ENCODE measurements around the gene SDR42E1.

Gene SDR42E1, protein sequence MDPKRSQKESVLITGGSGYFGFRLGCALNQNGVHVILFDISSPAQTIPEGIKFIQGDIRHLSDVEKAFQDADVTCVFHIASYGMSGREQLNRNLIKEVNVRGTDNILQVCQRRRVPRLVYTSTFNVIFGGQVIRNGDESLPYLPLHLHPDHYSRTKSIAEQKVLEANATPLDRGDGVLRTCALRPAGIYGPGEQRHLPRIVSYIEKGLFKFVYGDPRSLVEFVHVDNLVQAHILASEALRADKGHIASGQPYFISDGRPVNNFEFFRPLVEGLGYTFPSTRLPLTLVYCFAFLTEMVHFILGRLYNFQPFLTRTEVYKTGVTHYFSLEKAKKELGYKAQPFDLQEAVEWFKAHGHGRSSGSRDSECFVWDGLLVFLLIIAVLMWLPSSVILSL

GRCh38 chr16:82011199-82011641 is at the start of gene SDR42E1:
Gene SDR42E1 (minus strand): TSS chr16:82011470. CDS start chr16:82000858, 10,612 bp downstream.
- peak; percentile 69 for DNase-seq

DNA sequence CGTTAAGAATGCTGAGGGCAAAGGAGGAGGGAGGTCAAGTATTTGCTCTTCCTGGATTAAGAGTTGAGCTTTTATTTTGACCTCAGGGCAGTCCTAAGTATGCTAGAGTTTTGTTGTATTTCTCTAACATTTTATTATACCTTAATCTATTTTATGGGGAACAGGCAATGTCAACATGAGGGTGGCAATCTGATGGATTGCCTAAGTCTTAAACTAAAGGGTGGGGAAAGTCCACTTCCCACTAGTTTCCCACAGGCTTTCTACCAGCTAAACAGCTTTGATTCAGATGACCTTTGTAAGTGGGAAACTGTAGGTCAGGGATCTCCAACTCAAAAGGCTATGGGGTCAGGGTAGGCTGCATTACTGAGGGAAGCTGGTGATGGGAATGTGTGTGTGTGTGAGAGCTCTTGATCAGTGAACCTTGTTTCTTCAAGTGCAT is 48.7 kb upstream of the SDR42E1 start:
- DNase-seq = no peak

GRCh38 chr16:82059161-82059982 is 48.1 kb upstream of the SDR42E1 start:
- DNase-seq = no peak

GRCh38 chr16:82056550-82056896 is 45.3 kb upstream of the SDR42E1 start:
- DNase-seq = no peak

DNA sequence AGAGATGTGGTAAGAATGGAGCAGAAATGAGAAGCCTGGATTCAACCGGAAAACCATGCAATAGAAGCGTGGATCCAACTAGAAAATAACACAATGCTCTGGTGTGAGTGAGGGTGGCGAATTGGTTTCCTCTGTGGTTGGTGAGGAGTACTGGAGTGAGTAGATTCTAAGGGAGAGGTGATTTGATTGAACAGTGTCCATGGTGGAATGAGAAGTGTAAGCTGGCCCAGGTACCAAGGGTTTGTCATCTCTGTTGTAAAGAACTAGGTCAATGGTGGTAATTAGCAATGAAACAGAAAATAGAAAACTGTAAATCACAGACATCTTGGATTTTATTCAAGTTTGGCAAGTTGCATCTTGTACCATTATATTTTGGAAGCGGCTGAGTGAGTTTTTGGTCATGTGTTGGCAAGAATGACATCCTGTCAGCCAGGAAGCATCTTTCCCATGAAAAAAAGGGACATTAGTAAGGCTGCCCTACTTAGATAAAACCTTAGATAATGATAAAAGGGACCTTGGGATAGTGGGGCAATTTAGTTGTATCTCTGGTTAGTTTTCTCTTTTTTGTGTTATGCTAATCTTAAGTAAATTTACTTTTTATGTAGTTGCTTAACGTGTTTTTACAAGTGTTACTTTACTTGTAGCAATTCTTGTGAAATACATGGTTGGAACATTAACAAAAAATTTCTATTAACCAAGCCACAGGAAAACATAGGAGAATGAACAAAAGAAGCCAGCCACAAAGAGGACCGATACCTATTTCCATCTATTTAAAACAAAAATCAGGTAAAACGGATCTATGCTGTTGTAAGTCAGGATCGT is 44.7 kb upstream of the SDR42E1 start:
- peak; percentile 43 for DNase-seq

DNA sequence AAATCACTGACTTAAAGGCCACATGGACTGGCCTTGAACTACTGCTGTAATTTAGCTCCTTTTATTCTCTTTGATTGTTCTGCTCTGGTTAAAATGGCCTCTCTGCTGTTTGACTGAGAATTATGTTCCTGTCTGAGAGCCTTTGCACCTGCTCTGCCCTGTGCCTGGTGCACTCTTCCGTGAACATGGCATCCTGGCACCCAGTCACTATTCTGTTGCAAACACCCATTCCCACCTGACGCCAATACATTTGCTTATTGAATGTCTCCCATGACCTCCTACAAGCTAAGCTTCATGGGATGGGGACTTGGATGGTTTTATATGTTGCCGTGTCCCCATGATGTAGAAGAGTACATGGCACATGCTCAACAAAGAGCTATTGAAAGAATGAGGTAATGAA is 43.8 kb upstream of the SDR42E1 start:
- DNase-seq = no peak

DNA sequence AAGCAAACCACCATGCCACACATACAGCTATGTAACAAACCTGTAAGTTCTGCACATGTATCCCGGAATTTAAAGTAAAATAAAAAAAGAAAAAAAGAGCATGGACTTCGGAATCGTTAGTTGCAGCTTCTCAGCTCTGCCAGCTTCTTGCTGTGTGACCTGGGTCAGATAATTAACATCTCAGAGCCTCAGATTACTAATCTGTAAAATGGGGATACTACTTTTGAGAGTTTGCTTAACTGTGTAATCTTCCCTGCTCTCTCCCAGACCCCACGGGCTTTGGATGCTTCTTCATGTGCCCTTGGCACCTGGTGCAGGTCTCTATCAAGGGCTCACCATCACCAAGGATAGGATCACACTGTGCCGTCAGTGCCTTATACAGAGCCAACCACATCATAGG is 40.4 kb upstream of the SDR42E1 start:
- DNase-seq = no peak

- DNase-seq = no peak
These were observed 39.7 kb upstream of the SDR42E1 start for GRCh38 chr16:82050909-82051357.

GRCh38 chr16:82050506-82050905 is 39.2 kb upstream of the SDR42E1 start:
- DNase-seq = no peak

- no peak for DNase-seq
These were observed 38.2 kb upstream of the SDR42E1 start for GRCh38 chr16:82049484-82049883.

DNA sequence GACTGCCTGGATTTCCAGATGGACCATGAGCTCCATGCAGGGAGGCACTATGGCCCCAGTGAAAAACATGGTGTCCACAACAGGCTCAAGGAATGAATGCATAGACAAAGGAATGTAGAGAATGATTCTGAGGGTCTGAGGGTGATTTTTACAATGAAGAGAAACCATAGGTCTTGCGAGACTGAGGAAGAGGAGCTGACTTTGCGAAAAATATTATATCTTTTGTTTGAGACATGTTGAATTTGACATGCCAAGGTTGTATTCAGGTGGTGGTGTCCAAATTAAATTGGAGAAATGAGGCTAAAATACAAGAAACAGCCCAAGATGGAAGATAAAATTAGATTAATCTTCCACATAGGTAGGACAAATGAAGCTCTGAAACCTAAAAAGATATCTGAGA is 36.5 kb upstream of the SDR42E1 start:
- no peak for DNase-seq

DNA sequence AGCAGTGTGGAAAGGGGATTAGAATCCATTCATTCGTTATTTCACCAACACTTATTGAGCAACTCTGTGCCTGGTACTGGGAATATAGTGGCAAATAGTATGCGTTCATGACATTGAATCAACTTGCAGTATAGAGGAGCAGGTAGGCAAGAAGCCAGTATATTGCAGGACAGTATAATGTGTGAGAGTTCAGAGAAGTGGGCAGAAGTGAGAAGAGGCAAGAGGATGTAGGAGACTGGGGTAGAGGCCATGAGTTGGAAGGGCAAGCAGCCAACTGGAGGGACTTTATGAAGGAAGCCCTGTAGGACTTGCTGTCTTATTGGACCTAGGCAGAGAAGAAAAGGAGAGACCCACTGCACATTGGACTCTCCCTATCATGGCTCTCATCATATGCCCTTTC is 36.1 kb upstream of the SDR42E1 start:
- DNase-seq = no peak

DNA sequence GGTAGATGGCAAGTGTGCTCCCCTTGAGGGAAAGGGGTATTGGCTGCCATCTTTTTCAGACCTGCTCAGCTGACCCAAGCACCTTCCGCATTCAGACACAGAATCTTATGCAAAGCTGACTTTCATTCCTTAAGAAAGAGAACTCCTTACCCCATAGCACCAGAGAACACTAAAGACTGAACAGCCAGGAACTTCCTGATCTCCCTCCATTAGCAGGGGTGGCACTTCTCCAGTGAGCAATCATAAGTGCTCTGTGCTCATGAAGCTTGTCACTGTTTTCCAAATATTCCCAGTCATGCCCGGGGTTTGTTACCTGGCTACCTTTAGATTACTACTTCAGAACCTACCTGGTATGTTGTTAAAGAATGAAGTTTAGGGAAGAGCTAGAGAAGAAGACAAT is 35.7 kb upstream of the SDR42E1 start:
- no peak for DNase-seq

DNA sequence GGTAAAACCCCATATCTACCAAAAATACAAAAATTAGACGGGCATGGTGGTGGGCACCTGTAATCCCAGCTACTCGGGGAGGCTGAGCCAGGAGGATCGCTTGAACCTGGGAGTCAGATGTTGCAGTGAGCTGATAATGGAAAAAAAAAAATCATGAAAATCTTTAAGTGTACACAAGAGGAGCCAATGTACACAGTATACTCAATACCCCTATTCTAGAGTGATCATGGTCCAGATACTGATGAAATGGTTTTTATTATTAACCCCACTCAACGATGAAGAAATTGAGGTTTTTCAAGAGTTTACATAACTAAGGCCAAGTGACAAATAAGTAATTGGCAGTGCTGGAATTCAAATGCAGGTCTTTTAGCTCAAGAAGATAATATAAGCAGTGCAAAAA is 35.3 kb upstream of the SDR42E1 start:
- DNase-seq = no peak

DNA sequence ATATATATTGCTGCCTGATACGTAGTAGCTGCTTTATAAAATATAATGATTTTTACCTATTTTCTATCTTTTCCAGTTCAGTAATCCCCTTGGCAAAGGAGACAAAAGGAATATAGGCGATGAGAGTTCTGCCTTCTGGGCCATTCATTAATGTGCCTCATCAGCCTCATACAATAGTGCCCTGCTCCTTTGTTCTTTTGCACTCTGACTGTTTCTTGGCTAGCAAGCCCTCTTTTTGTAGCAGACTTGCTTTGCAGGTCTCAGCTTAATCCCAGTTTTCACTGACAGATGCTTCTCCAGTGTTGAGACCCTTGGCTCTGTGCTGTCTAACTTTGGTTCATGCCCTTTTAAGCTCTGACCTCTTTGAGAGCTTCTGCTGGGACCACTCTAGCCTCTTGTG is 34.2 kb upstream of the SDR42E1 start:
- DNase-seq = peak; percentile 3

- DNase-seq = no peak
These were observed 33.3 kb upstream of the SDR42E1 start for GRCh38 chr16:82044585-82044911.

- no peak for DNase-seq
These were observed 32.7 kb upstream of the SDR42E1 start for GRCh38 chr16:82043680-82044584.

DNA sequence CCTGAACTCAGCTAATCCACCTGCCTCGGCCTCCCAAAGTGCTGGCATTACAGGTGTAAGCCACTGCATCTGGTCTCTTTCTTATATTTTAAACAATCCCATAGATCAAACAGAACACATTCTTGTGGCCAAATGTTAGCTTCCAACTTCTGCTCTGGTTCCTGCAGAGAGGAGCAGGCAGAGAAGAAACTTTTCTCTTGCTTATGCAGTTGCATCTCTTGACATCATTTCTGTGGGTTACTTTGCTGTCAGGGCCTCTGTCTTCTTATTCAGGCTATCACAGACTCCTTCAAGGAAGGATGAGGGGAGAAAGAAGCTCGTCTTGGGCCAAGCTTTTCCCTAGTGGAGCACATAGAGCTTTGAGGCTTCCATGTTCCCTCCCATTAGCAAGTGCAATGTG is 31.6 kb upstream of the SDR42E1 start:
- DNase-seq = no peak

GRCh38 chr16:82042144-82042543 is 30.9 kb upstream of the SDR42E1 start:
- no peak for DNase-seq

DNA sequence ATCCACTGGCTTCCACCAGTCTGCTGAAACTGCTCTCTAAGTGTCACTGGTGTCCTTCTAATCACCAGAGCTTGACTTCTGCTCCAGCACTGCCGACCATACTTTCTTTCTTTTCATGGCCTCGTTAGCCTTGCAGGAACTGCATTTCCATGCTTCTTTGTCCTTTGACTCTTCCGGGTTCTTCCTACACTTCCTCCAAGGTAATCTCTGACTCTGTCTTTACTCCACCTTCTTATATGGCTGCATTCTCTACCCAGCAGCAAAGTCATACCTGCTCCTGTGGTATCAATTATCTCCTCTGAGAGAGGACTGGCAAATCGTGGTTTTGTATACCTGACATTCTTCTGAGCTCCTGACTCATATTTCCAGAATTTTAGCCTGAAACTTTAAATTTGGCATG is 30.3 kb upstream of the SDR42E1 start:
- DNase-seq = no peak

DNA sequence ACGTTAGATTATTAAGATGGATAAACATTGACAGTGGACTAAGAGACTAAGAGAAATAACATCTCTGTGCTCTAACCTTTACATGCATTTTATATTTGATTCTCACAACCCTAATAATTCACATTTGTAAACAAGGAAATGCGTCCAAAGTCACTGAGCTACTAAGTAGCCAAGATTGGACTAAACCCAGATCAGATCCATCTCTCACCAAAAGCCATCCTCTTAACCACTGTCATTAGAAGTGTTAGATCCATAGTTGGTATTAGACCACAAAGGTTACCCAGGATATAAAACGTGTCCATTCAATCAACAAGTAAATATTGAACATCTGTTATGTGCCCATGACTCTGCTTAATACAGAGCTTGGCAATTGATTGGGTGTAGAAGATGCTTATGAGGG is 29.0 kb upstream of the SDR42E1 start:
- no peak for DNase-seq

- no peak for DNase-seq
These were observed 26.4 kb upstream of the SDR42E1 start for GRCh38 chr16:82037666-82038065.

Data from NCI-H1105 treated with DMSO at 0.1 percent for 48 hours (cell line).